Mesenteric fat pad (tissue), 1 donor: ENCODE data around the gene MEOX2. TPM values are rescaled to one million over a fixed set of nuclear protein-coding genes. Genes with fewer than 3 reads are reported as not detected.

Experiments used
- DNase-seq: peaks from one replicate; pipeline ENCODE4 v3.0.0-alpha.2; 2020; ENCODE audit warnings: low spot score
- total RNA-seq: library from RNA; stranded (reverse); fragmentation: NEBNext Ultra II Directional; extraction: Animal tissue kit (Norgen Biotek cat#: 25700); gene quantifications from one replicate; pipeline ENCODE4 v1.2.1, GENCODE V29; 2021
- donor health status: DM: yes; HTN: yes; CAD: no.

The MEOX2 gene
- total RNA-seq, 1 donor from 2014 or later = 22.1 TPM

GRCh38 chr7:15618275-15618674 is 68.2 kb downstream of the MEOX2 start:
- DNase-seq = no peak

- DNase-seq = no peak
These were observed 74.3 kb downstream of the MEOX2 start for GRCh38 chr7:15612205-15612604.

- DNase-seq = no peak
These were observed 76.0 kb downstream of the MEOX2 start for GRCh38 chr7:15610503-15610902.

GRCh38 chr7:15609287-15609686 is 77.2 kb downstream of the MEOX2 start:
- no peak for DNase-seq

GRCh38 chr7:15607529-15608210 is 78.8 kb downstream of the MEOX2 start:
- no peak for DNase-seq

- no peak for DNase-seq
These were observed 79.9 kb downstream of the MEOX2 start for GRCh38 chr7:15606561-15606960.

GRCh38 chr7:15604166-15604565 is 82.3 kb downstream of the MEOX2 start:
- DNase-seq = no peak

- no peak for DNase-seq
These were observed 83.4 kb downstream of the MEOX2 start for GRCh38 chr7:15603124-15603523.

- no peak for DNase-seq
These were observed 84.2 kb downstream of the MEOX2 start for GRCh38 chr7:15602236-15602635.

GRCh38 chr7:15601175-15601574 is 85.3 kb downstream of the MEOX2 start:
- no peak for DNase-seq

- no peak for DNase-seq
These were observed 86.2 kb downstream of the MEOX2 start for GRCh38 chr7:15600298-15600697.

- no peak for DNase-seq
These were observed 92.0 kb downstream of the MEOX2 start for GRCh38 chr7:15594461-15594860.

GRCh38 chr7:15593382-15593781 is 93.1 kb downstream of the MEOX2 start:
- no peak for DNase-seq

GRCh38 chr7:15586266-15586665 is 100.2 kb downstream of the MEOX2 start:
- DNase-seq = no peak

- DNase-seq = no peak
These were observed 101.9 kb downstream of the MEOX2 start for GRCh38 chr7:15584575-15584974.

- DNase-seq = no peak
These were observed 103.7 kb downstream of the MEOX2 start for GRCh38 chr7:15582773-15583172.

- DNase-seq = no peak
These were observed 105.0 kb downstream of the MEOX2 start for GRCh38 chr7:15581352-15581951.

- DNase-seq = no peak
These were observed 105.7 kb downstream of the MEOX2 start for GRCh38 chr7:15580604-15581351.

- no peak for DNase-seq
These were observed 108.9 kb downstream of the MEOX2 start for GRCh38 chr7:15577600-15577999.

- DNase-seq = no peak
These were observed 115.1 kb downstream of the MEOX2 start for GRCh38 chr7:15571301-15571878.

- no peak for DNase-seq
These were observed 118.8 kb downstream of the MEOX2 start for GRCh38 chr7:15567652-15568051.

GRCh38 chr7:15567036-15567435 is 119.4 kb downstream of the MEOX2 start:
- no peak for DNase-seq
